ENCODE data around the gene MRPL32.

The MRPL32 gene

GRCh38 chr7:42984137-42984536, 52.0 kb downstream of the MRPL32 start:
- TF ChIP-seq USF1 (IDR thresholded peaks at IDR 0.05) (no peak), TAF1 (IDR thresholded peaks at IDR 0.05; ENCODE audit: low read depth) (no peak), NFIC (IDR thresholded peaks at IDR 0.05) (no peak), CREB1 (IDR thresholded peaks at IDR 0.05; ENCODE audit: low read depth) (no peak), YY1 (IDR thresholded peaks at IDR 0.05; ENCODE audit: low read depth) (no peak), ZBTB7A (IDR thresholded peaks at IDR 0.05; ENCODE audit: low read depth) (no peak), CEBPB (IDR thresholded peaks at IDR 0.05) (no peak), TCF12 (IDR thresholded peaks at IDR 0.05; ENCODE audit: low read depth) (no peak), TEAD4 (IDR thresholded peaks at IDR 0.05) (no peak), FOXM1 (IDR thresholded peaks at IDR 0.05; ENCODE audit: borderline replicate concordance, low read depth) (no peak), RAD21 (IDR thresholded peaks at IDR 0.05; ENCODE audit: low read depth) (no peak), EGR1 (IDR thresholded peaks at IDR 0.05) (no peak), EP300 (IDR thresholded peaks at IDR 0.05; ENCODE audit: borderline replicate concordance) (no peak)
- TF ChIP-seq, protein P1, sequence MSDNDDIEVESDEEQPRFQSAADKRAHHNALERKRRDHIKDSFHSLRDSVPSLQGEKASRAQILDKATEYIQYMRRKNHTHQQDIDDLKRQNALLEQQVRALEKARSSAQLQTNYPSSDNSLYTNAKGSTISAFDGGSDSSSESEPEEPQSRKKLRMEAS (IDR thresholded peaks at IDR 0.05): no peak
- TF ChIP-seq, protein P2, sequence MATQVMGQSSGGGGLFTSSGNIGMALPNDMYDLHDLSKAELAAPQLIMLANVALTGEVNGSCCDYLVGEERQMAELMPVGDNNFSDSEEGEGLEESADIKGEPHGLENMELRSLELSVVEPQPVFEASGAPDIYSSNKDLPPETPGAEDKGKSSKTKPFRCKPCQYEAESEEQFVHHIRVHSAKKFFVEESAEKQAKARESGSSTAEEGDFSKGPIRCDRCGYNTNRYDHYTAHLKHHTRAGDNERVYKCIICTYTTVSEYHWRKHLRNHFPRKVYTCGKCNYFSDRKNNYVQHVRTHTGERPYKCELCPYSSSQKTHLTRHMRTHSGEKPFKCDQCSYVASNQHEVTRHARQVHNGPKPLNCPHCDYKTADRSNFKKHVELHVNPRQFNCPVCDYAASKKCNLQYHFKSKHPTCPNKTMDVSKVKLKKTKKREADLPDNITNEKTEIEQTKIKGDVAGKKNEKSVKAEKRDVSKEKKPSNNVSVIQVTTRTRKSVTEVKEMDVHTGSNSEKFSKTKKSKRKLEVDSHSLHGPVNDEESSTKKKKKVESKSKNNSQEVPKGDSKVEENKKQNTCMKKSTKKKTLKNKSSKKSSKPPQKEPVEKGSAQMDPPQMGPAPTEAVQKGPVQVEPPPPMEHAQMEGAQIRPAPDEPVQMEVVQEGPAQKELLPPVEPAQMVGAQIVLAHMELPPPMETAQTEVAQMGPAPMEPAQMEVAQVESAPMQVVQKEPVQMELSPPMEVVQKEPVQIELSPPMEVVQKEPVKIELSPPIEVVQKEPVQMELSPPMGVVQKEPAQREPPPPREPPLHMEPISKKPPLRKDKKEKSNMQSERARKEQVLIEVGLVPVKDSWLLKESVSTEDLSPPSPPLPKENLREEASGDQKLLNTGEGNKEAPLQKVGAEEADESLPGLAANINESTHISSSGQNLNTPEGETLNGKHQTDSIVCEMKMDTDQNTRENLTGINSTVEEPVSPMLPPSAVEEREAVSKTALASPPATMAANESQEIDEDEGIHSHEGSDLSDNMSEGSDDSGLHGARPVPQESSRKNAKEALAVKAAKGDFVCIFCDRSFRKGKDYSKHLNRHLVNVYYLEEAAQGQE (IDR thresholded peaks at IDR 0.05; ENCODE audit: low read depth): no peak

DNA sequence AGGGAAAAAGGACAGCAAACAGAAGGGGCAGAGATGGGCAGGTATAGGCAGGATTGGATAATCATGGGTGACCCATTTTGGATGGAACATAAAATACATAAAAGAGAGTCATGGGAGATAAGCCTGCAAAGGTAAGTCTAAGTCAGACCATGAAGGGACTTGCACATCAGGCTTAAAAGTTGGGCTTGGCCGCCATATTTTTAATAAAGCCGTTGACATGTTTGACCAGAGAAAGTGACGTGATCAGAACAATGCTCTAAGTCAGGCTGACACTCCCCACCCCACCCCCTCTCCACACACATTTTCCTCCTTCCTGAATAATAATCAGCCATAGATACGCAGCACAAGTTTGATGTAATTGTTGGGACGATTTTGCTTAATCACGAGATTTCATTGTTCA, 54.0 kb downstream of the MRPL32 start:
- no peak for TF ChIP-seq TAF1 (IDR thresholded peaks at IDR 0.05; ENCODE audit: low read depth)
- TF ChIP-seq TEAD4 (IDR thresholded peaks at IDR 0.05): no peak
- TF ChIP-seq NFIC (IDR thresholded peaks at IDR 0.05): no peak
- TF ChIP-seq YY1 (IDR thresholded peaks at IDR 0.05; ENCODE audit: low read depth): no peak
- TF ChIP-seq, protein P2 (IDR thresholded peaks at IDR 0.05; ENCODE audit: low read depth): no peak
- TF ChIP-seq, protein P1 (IDR thresholded peaks at IDR 0.05): no peak
- TF ChIP-seq ZBTB7A (IDR thresholded peaks at IDR 0.05; ENCODE audit: low read depth): no peak
- TF ChIP-seq USF1 (IDR thresholded peaks at IDR 0.05): no peak
- no peak for TF ChIP-seq EGR1 (IDR thresholded peaks at IDR 0.05)
- no peak for TF ChIP-seq TCF12 (IDR thresholded peaks at IDR 0.05; ENCODE audit: low read depth)
- no peak for TF ChIP-seq EP300 (IDR thresholded peaks at IDR 0.05; ENCODE audit: borderline replicate concordance)
- no peak for TF ChIP-seq CREB1 (IDR thresholded peaks at IDR 0.05; ENCODE audit: low read depth)
- TF ChIP-seq RAD21 (IDR thresholded peaks at IDR 0.05; ENCODE audit: low read depth): no peak
- TF ChIP-seq FOXM1 (IDR thresholded peaks at IDR 0.05; ENCODE audit: borderline replicate concordance, low read depth): no peak
- TF ChIP-seq CEBPB (IDR thresholded peaks at IDR 0.05): no peak

GRCh38 chr7:42986781-42987248, 54.6 kb downstream of the MRPL32 start:
- TF ChIP-seq TAF1 (IDR thresholded peaks at IDR 0.05; ENCODE audit: low read depth) (no peak), USF1 (IDR thresholded peaks at IDR 0.05) (no peak), NFIC (IDR thresholded peaks at IDR 0.05) (no peak), EP300 (IDR thresholded peaks at IDR 0.05; ENCODE audit: borderline replicate concordance) (no peak), CREB1 (IDR thresholded peaks at IDR 0.05; ENCODE audit: low read depth) (no peak), EGR1 (IDR thresholded peaks at IDR 0.05) (no peak), TCF12 (IDR thresholded peaks at IDR 0.05; ENCODE audit: low read depth) (no peak), FOXM1 (IDR thresholded peaks at IDR 0.05; ENCODE audit: borderline replicate concordance, low read depth) (no peak)
